ENCODE results near the gene RAF1. TPM values are rescaled to one million over a fixed set of nuclear protein-coding genes. Genes with fewer than 3 reads are reported as not detected.
A peak's percentile ranks its signal among the peaks of the same experiment; 100 is the strongest.

Gene RAF1
- total and polyA plus RNA-seq, 2 of the 13 experiments (the other 11 are each of a cell fraction or from before 2014, with no cell fraction given), result 72.2 to 91.4 TPM

- TF ChIP-seq ZBTB40 (IDR thresholded peaks at IDR 0.05) (no peak), ZBTB40 (CRISPR knock-in tag; IDR thresholded peaks at IDR 0.05) (no peak), SETDB1 (CRISPR knock-in tag; IDR thresholded peaks at IDR 0.05; ENCODE audit: borderline replicate concordance) (no peak), ZNF331 (CRISPR knock-in tag; IDR thresholded peaks at IDR 0.05) (0 out of 2 replicates have a peak, but pooled peaks have one; percentile 39), DRAP1 (CRISPR knock-in tag; IDR thresholded peaks at IDR 0.05) (no peak), TOPORS (CRISPR knock-in tag; IDR thresholded peaks at IDR 0.05) (no peak), HCFC1 (IDR thresholded peaks at IDR 0.05; ENCODE audit: low read depth, low read length) (no peak), PBX2 (CRISPR knock-in tag; IDR thresholded peaks at IDR 0.05) (no peak), TFE3 (CRISPR knock-in tag; IDR thresholded peaks at IDR 0.05) (no peak), STAG1 (CRISPR knock-in tag; IDR thresholded peaks at IDR 0.05) (peak; percentile 73), ZNF264 (CRISPR knock-in tag; IDR thresholded peaks at IDR 0.05) (no peak), ZBTB26 (CRISPR knock-in tag; IDR thresholded peaks at IDR 0.05; ENCODE audit: borderline replicate concordance) (no peak), ZFP37 (CRISPR knock-in tag; IDR thresholded peaks at IDR 0.05; ENCODE audit: borderline replicate concordance) (no peak), ZC3H13 (CRISPR knock-in tag; IDR thresholded peaks at IDR 0.05) (no peak), FOSL2 (CRISPR knock-in tag; IDR thresholded peaks at IDR 0.05) (peak; percentile 33), ZNF761 (CRISPR knock-in tag; conservative IDR thresholded peaks at IDR 0.05) (no peak)
These were observed 42.8 kb upstream of the RAF1 start (continued) for GRCh38 chr3:12706504-12707253.
